GM20000 (cell line): ENCODE measurements around the gene XYLT1.
"Not testable (repeated sequence)": the region's sequence is repeated elsewhere in the genome, so short reads cannot be mapped to it uniquely, and the experiment has no call there.

Source experiments
- DNase-seq: peaks from one replicate; pipeline ENCODE4 v3.0.0; 2012; ENCODE audit warnings: low spot score
- TF ChIP-seq, protein P1 (sequence below): IDR thresholded peaks from 2 replicates; pipeline ENCODE4 v1.5.1; 2012; ENCODE audit warnings: mild to moderate bottlenecking, control low read depth; ENCODE audit errors: extremely low read depth, missing control alignments

The XYLT1 gene

DNA sequence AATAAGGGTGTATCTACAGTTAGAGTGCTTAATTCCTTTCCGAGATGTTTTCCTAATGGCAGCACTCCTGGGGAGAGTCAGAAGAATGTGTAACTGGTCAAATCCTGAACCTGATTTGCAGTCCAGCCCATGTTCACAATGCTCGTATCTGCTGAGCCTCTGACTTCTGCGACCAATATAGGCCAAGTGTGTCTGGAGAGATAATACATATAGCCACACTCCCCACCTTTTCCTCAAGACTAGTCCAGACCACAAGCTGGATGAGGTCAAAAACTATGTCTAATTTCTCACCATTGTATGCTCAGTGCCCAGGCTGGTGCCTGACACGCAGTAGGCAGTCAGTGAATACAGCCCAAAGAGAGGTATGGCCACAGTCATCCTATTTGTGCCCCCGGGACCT, 58.0 kb downstream of the XYLT1 start:
- TF ChIP-seq, protein P1, sequence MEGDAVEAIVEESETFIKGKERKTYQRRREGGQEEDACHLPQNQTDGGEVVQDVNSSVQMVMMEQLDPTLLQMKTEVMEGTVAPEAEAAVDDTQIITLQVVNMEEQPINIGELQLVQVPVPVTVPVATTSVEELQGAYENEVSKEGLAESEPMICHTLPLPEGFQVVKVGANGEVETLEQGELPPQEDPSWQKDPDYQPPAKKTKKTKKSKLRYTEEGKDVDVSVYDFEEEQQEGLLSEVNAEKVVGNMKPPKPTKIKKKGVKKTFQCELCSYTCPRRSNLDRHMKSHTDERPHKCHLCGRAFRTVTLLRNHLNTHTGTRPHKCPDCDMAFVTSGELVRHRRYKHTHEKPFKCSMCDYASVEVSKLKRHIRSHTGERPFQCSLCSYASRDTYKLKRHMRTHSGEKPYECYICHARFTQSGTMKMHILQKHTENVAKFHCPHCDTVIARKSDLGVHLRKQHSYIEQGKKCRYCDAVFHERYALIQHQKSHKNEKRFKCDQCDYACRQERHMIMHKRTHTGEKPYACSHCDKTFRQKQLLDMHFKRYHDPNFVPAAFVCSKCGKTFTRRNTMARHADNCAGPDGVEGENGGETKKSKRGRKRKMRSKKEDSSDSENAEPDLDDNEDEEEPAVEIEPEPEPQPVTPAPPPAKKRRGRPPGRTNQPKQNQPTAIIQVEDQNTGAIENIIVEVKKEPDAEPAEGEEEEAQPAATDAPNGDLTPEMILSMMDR, result no peak
- DNase-seq, result no peak

DNA sequence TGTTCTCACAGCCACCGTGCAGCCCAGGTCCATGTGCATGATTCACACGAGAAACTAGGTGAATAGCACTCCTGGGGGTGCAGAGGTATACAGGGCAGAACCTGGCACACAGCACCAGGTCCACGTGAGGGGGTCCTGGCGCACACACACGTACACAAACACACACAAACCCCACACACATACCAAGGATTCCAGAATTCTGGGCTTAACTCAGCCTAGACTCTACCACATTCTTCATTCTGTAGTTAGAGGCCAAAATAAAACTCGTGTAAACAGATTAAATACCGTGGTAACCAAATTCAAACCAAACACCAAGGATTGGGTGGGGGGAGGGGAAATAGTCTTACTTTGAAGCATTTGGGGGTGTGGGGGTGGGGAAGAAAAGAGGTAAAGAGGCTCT, 58.5 kb downstream of the XYLT1 start:
- DNase-seq, result no peak
- TF ChIP-seq, protein P1, result no peak

DNA sequence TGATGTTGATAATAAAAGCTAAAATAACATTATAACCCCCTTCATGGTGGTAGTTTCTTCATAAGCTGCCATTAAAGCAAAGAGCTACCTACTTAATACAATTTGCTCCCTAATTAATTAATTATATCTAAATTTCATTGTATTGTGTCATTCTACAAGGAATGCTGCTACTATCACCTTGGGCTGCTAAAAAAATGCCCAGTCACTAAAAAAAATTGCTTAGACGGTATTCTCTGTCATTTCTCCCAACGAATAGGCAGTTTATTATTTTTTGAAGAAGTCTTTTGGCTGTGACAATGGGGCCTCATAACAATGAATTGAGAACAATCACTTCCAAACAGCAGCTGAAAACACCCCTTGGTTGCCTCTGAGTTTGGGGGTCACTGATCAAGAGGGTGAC, 59.5 kb downstream of the XYLT1 start:
- no peak for DNase-seq
- TF ChIP-seq, protein P1, result no peak

DNA sequence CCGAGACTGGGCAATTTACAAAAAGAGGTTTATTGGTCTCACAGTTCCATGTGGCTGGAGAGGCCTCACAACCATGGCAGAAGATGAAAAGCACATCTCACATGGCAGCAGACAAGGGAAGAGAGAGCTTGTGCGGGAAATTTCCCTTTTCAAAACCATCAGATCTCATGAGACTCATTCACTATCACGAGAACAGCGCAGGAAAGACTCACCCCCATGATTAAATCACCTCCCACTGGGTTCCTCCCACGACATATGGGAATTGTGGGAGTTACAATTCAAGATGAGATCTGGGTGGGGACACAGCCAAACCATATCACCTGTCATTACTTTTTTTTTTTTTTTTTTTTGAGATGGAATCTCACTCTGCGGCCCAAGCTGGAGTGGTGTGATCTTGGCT, 60.4 kb downstream of the XYLT1 start:
- not testable (repeated sequence) for DNase-seq

DNA sequence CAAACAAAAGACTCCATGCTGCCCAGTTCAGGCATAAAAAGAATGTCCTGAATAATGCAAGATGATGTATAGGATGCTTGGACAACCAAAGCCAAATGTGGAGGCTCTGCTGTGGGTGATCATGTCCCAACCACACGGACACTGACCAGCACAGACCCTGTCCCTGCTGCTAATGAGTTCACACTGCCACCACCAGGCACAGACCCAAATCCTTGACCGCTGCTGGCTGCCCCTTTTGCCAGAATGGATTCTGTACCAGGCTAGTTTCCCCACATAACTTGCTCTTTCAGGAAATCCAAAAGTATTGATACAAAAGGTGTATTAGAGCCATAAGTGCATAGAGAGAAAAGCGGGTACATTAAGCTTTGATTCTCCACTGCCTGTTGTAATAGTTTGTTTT, 60.9 kb downstream of the XYLT1 start:
- TF ChIP-seq, protein P1, result no peak
- no peak for DNase-seq

DNA sequence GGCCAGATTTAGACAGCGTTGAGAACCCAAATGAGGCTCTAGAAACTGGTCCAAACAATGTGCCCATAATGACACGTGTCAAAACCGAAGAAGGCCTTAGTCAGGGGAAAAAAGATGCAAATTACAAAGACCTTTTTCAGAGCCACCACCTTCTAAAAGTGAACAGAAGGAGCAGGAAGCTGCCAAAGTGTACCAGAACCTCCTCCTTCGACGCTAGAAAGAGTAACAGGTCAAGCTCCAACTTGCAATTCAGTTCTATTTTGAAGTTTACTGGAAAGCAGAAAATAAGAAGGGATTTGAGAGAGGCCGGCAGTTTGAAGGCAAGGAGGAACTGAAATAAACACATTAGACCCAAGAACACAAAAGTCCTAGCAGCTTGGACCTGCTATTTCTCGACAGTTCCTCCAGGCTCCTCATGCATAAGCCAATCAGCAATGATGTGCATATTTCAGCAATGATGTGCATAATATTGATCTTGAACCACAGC, 61.8 kb downstream of the XYLT1 start:
- DNase-seq, result peak; percentile 52
- TF ChIP-seq, protein P1, result no peak

DNA sequence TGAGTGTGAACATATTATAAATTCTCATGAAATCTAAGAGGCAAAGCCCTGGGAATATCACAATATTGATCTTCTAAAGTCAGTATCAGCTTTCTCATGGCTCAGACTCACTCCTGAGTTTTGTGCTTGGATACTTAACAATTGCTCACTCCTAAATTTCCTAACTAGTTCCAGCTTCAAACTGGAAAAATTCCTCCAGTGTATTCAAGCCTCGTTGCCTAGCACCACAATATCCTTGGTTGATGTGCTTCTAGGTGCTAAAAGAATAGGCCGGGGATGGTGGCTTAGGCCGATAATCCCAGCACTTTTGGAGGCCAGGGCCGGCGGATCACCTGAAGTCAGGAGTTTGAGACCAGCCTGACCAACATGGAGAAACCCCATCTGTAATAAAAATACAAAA, 62.5 kb downstream of the XYLT1 start:
- no peak for DNase-seq
- TF ChIP-seq, protein P1, result no peak

DNA sequence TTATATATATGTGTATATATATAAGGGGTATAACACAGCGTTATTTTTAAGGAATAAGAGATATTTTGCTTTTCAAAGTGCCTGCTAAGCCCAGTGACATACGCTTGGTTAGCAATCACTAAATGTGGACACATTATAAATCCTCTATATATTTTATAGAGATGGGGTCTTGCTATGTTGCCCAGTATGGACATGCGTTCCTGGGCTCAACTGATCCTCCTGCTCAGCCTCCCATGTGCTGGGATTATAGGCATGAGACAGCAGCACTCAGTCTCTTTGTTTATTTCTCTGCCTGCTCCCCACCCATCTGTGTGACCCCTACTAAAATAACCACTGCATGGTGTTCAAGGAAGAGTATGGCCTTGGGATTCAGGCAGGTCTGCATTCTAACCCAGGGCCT, 63.4 kb downstream of the XYLT1 start:
- DNase-seq, result no peak
- TF ChIP-seq, protein P1, result no peak
